GM21619 (cell line): ENCODE measurements around the gene DNAI1.

ENCODE experiments used
- ATAC-seq: cut with Tn5 transposase; IDR thresholded peaks from one replicate; pipeline ENCODE4 v1.9.1; 2021; ENCODE audit not compliant: unreplicated experiment

The DNAI1 gene

DNA sequence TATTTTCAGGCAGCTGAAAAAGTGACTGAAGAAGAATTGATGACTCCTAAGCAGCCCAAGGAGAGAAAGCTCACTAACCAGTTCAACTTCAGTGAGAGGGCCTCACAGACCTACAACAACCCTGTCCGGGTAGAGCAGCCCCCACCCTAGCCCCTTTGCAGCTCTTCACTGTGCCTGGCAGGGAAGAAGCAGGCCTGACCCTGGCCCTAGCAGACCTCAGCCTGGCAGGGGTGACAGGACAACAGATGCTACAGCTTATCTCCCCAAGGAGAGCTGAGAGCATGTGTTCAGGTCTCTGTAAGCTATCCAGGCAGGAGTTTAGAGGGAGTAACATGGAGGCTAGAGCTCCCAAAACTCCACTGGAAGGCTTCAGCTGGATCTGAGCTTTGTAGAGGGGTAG, 31.8 kb downstream of the DNAI1 start:
- ATAC-seq: no peak

DNA sequence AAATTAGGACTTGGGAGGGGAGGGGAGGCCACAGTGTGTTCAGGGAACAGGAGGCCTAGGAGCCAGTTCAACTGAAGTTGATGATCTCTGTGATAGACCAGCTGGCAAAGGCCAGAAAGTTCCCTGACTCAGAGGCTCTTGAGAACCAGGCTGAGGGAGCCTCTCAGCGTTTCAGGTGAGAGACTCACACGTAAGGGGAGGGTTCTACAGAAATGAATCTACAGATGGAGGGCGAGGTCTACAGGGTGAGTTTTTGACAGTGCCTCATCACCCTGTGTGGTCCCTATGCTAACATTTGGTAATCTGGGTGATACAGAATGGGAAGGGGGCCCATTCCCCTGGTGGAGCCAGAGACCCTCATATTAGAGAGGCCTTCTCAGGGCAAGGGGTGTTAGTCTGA, 32.2 kb downstream of the DNAI1 start:
- ATAC-seq: no peak

DNA sequence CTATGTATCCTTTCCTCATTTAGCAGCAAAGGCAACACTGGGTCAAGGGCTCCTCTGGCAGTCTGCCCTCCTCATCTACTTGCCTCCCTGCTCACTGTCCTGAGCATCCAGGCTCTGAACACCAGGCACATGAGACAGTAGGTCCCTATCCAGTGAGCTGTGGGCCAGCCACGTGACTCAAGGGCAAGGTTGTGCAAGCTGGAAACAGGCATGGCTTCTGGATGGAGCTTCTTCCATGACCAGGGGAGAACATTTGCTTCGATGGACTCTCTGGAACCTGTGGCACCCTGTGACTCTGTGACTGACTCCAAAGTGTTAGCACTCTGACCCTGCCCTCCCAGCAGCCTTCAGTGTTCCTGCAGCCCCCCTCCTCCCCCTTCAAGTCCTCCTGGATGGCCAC, 33.0 kb downstream of the DNAI1 start:
- no peak for ATAC-seq

GRCh38 chr9:34492051-34492450, 33.4 kb downstream of the DNAI1 start:
- no peak for ATAC-seq

GRCh38 chr9:34493972-34494535, 35.4 kb downstream of the DNAI1 start:
- ATAC-seq: no peak

DNA sequence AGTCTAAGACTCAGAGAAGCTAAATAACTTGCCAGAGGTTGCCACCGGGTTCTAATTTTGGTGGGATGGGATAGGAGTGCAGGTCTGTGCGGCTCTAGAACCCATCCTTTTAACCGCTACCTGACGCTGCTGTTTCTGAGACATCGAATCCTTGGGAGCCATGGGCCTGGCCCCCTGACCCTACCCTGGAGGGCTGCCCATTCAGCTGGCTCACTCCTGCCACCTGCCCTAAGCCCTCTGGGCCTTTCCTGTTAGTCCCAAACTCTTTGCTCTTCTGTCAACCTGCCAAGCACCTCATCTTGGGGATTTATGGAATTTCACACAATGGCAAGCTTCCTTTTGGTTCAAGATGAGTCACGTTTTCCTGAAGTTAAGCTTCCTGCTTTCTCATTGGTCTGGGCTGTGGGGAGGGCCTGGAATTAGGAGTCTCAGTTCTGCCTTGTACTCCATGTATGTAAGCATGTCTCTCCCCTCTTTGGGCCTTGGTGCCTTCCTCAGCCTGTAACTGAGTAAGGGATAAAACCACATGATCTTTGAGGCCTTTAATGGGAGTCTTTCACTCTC, 37.6 kb downstream of the DNAI1 start:
- no peak for ATAC-seq

DNA sequence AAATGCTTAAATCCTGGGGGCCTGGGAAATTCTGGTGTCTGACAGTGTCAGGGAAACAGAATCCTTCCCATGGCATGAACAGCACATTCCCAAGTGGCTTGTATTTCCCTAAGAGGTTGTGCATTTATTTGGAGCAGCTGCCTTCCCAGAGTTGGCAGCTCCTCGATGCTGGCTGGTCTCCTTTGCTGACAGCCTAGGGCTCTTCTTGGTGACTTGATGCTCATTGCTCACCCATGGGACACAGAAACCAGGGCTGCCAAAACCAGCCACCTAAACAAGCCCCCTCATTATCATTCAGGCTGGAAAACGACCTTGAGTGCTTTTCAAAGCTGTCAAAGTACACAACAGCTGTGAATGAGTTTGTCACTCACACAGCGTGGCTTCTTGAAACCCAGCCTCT, 39.9 kb downstream of the DNAI1 start:
- ATAC-seq: no peak

DNA sequence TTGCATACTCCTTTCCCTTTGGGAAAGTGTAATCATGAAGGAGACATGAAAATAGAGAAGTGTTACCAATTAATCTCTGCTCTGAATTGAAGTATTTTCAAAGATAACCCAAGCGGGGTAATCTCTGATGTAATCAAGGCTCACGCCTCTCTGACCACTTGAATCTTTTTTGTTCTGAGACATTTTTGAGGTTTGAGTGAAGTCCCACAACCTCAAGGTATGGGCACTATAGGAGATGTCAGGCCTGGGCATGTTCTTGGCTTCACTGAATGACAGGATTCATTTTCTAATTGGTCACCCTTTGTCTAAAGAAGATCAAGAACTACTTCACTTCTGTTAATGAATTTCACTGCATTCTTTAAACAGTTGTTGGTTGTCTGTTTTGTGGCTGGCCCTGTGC, 40.5 kb downstream of the DNAI1 start:
- ATAC-seq: no peak

DNA sequence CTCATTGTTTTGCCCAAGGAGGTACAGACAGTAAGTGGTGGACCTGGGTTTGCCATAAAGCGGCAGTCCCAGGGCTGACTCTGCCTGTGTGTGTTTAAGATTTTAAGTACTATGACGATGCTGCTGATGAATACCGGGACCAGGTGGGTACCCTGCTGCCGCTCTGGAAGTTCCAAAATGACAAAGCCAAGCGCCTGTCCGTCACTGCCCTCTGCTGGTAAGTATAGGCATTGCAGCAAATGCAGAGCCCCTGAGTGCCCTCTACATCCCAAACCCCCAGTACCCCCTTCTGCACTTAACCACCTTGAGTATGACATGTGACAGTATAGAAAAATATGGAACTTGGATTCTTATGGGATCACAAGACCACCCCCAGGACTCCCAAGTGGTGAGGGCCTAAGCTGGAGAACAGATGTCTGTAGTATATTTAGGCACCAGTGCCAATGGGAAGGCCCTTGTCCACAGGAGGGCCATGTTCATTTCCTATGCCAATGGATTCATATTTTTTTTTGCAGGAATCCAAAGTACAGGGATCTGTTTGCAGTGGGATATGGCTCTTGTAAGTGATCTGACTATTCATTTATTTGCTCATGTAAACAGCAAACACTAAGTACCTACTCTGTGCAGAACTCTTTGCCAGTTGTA, 42.1 kb downstream of the DNAI1 start:
- no peak for ATAC-seq

DNA sequence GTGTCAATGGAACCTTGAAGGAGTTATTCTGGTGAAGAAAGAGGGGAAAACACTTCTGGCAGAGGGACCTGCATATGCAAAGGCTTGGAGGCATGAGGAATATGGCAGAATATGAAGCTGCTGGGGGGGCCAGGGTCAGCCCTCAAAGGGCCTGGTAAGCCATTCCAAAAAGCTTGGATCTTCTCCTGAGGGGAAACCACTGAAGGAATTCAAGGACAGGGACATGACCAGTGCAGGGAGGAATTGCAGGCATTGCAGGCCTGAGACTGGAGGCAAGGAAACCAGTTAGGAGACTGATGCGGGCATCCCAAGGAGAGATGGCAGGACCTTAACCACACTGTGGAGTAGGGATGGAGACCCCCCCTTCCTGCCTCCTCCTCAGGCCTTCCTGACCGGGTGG, 42.8 kb downstream of the DNAI1 start:
- no peak for ATAC-seq

DNA sequence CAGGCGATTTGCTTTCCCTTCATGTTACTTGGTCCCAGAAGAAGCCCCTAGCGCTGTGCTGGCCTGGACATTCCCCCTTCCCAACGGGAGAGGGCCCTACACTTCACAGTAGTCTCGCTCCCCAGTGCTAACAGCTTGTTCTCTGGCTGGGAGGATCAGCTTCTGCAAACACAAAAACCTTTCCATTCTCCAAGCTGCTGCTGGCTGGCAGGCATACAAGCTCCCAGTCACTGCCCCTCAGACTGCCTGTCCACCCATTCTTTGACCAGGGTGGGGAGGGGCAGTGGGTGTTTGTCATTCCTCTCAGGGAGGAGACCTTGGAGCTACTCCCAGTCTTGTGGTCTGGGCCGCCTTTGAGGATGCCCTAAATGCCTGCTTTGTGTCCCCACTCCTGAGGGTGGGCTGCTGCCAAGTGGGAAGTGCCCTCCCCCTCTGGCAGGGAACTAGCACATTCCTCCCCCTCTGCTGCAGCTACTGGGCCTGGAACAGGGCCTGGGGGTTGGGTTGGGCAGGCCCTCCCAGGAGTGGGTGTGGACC, 43.4 kb downstream of the DNAI1 start:
- ATAC-seq: no peak

- no peak for ATAC-seq
Measured at GRCh38 chr9:34502471-34502870, 43.9 kb downstream of the DNAI1 start.

DNA sequence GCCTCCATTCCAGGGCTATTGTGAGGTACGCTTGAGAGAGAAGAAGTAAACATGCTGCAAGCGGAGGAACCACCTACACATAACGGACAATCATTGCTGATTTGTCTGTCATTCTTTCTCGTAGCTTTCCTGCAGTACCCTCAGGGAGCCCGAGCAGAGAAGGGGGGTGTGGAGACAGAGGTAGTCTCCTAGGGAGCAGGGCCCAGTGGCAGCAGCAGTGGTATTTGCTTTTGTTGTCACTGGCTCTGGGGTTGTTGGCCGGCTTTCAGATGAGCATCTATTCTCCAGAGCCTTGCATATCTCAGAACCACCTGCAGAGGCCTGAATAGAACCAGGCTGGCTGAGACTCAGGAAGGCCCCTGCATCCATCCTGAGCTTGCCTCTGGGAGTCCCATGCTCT, 44.3 kb downstream of the DNAI1 start:
- no peak for ATAC-seq

- no peak for ATAC-seq
Measured at GRCh38 chr9:34503406-34503805, 44.8 kb downstream of the DNAI1 start.

- ATAC-seq: no peak
Measured at GRCh38 chr9:34505370-34506120, 46.9 kb downstream of the DNAI1 start.

GRCh38 chr9:34506623-34507022, 48.0 kb downstream of the DNAI1 start:
- no peak for ATAC-seq

DNA sequence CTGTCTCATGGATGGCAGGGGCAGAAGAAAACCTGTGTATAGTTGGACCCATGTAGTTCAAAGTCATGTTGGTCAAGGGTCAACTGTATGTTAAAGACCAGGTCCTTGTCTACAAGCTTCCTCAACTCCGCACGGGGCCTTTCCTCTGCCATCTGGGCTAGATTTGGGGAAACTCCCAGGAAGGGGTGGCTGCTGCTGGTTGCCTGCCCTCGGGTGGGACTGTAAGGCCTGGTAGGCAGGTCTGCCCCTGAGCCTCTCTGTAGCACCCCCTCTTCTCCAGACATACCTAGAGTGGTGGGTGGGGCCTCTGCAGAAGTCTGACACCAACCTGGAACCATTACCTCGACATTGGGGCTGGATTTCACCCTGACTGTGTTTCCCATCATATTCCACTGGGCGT, 49.0 kb downstream of the DNAI1 start:
- ATAC-seq: no peak

DNA sequence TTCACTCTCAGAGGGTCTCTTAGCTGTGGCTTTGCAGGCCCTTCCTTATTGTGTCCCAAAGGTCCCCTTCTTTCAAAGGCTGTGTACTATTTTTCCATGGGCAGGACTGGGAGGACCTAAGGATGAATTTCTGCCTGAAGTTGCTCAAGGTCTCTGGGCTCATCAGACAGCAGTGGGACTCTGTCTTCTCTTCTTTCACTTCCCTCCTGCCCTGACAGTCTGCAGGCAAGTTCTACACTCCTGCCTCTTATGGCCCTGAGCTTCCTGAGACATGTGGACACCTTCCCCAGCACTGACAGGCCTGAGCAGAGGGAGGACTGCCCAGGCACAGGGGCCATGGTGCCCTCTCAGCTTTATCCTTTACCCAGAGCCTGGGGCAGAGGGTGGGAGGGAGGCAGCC, 49.4 kb downstream of the DNAI1 start:
- ATAC-seq: no peak

- ATAC-seq: no peak
Measured at GRCh38 chr9:34508463-34508862, 49.9 kb downstream of the DNAI1 start.

DNA sequence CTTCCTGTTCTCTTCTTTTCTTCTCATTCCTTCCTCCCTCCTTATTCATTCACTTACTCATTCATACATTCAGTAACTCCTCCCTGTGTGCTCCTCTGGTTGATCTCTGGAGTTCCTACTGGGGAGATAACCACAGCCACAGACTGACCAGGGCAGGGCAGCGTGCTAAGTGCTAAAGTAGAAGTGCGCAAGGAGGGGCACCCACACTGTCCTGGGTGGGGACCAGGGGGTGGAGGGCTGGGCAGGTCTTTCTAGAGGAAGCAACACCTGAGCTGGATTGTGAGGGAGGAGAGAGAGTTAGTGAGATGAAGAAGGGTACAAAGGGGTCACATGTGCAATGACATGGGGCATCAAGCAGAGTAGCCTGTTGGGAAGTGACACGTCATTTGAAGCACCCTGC, 50.3 kb downstream of the DNAI1 start:
- no peak for ATAC-seq

DNA sequence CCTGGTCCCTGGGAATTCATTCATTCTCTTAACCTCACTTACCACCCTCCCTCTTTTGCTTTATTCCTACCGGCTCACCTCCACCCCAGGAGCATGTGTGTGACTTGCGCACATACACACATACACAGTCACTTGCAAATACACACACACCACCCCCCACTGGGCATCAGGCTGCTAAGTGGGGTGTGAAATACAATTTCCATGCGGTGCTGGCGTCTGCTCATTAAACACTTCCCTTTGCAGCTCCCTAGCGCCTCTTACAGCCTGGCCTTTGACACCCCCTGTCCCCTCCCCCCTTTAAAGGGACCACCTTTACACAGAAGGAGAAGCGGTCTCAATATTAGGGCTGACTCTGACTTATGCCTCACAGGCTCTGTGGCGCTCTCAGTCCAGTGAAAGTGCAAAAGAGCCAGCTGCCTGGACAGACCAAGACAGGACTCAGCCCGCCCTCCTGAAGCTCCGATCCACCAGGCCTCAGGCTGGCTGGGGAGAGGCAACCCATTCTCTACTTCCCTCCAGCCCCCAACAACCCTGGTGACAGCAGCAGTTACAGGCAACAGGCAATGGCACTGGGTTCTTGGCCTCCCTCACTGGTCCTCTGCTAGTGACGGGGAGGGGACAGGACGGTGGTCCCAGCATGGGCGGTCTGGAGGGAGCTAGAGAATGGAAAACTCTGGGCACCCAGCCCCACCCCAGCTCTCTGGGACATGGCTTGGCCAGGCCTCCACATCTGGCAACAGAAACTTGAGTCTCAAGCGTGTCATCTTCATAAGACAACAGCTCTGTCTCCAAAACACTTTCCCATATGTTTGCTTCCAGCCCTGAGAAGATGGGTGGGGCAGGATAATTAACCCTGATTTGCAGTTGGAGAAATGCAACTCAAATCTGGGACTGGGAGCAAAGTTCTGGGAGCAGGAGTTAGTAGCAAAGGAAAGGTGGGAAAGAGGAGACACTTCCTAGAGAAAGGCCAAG, 52.2 kb downstream of the DNAI1 start:
- ATAC-seq: no peak
